NCI-H128 (cell line): ENCODE results near the gene SLC45A3.

Experiments used
- DNase-seq: peaks from one replicate; lab custom pipeline; 2025; ENCODE audit not compliant: unreplicated experiment; lab: John Stamatoyannopoulos, UW

SLC45A3 gene

DNA sequence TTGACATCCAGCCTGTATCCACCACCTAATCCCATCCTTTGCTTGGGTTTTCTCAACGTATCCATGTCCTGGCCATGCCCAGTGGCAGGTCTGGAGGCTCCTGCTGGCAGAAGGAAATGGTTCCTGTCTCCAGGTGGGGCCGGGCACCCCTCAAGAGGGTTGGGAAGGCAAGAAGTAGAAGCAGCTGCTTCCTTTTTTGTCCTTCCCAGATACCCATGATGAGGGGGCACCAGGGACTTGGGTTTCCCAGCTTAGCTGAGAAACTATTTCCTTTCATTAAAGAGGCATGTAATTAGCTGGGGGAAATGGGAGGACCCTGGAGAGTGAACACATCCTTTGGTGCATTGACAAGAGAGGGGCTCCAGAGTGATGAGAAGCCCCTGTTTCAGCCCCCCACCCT is 21.1 kb upstream of the SLC45A3 start:
- DNase-seq, result no peak

DNA sequence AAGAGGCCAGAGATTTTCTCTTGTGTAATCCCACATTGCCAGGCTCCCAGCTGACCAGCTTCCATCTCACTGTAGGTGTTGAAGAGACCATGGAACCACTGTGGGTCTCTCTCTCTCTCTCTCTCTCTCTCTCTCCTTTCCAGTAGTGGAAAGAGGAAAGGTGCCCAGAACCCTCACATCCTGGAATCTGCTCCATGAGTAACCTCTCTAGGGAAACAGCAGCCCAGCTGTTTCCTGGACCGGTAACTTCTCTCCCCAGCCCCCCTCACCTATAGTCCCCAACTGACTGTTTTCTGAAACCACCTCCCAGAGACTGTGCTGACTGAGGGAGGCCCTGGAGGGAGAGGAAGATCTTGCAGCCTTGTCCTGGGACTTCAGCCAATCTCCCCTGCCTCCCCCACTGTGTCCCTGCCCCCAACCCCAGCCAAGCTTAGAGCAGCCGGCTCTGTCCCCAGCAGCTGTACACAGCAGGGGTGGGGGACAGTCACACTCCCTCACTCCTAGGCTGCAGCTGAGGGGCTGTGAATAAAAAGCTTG is 20.6 kb upstream of the SLC45A3 start:
- no peak for DNase-seq

DNA sequence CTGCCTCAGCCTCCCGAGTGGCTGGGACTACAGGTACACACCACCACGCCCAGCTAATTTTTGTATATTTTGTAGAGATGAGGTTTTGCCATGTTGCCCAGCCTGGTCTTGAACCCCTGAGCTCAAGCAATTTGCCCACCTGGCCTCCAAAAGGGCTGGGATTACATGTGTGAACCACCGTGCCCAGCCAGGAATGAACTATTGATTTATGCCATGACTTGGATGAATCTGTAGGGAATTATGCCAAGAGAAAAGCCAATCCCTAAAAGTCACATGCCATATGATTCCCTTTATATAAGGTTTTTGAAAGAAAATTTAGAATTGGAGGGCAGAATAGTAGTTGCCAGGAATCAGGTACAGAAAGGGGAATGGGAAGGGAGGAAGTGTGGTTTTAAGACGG is 19.1 kb upstream of the SLC45A3 start:
- no peak for DNase-seq

DNA sequence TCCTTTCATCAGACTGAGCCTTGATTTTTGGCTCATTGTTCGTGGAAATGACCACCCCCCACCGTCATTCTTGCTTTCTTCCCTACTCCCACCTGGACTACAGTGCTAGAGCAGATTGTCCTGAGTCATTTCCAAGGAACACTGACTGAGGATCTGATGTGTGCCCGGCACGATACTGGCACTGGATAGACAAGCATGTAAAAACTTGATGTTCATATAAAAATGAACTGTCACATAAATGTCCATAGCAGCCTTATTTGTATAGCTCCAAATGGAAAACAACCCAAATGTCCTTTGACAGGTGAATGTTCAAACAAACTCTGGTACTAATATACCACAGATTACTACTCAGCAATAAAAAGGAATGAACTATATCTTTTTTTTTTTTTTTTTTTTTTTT is 18.6 kb upstream of the SLC45A3 start:
- no peak for DNase-seq

DNA sequence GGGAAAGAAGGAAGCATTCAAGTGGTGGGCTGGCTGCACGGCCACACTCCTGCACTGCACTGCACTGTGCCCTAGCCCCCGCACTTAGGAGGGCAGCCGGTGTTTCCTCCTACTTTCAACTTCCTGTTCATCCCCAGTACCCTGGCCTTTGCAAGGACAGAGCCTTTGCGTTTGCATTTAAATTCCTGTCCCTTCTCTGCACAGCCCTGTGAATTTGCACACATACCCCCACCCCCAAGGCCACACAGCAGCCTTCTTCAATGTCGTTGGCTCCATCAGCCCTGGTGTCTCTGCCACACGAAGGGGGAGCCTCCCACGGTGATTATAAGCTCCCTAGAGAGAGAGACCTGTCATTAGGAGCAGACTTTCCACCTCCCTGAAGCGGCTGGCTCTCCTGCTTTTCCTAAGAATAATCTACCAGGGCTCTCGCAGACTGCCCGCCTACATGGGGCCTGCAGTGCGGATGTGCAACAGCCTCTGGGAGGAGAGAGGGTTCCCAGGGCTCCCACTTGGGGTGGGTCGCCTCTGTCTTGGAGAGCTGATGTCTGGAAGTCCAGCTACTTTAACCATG is 13.2 kb upstream of the SLC45A3 start:
- no peak for DNase-seq

DNA sequence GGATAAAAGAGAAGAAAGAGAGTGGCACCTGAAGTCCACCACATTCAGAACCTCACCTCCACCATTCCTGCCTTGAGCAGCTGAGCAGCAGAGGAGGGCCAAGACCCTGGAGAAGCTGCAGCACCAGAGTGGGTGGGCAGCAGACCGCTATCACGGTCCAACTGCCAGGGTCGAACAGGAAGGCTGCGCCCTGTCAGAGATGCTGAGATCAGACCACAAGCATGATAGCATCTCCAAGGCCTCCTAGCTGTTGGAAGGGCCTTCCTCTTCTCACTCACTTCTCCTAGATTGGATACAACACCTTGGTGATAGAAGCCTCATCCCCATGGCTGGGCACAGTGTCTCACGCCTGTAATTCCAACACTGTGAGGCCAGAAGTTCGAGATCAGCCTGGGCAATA is 12.1 kb upstream of the SLC45A3 start:
- DNase-seq, result no peak

DNA sequence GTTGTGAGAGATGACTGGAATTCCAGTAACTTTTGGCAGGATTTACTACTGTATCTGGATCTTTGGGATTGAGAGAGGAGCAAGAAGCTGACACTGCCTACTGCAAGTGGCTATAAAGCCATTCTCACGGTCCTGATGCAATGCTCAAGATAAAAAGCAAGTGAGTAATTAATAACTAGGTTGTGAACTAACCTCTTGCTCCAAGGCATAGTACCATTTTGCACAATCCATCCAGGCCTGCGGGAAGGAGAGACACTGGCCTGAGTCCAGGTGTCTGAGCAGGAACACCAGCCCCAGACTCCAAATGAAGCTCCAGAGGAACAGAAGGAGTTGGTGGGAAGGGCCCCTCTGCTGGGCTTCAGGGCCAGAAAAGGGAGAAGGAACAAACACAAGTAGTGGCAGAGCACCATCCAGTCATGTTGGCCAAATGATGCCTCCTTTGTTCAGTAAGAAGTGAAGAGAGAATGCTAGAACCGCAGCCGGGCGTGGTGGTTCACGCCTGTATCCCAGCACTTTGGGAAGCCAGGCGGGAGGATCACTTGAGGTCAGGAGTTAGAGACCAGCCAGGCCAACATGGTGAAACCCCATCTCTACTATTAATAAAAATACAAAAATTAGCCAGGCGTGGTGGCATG is 9.9 kb upstream of the SLC45A3 start:
- no peak for DNase-seq

DNA sequence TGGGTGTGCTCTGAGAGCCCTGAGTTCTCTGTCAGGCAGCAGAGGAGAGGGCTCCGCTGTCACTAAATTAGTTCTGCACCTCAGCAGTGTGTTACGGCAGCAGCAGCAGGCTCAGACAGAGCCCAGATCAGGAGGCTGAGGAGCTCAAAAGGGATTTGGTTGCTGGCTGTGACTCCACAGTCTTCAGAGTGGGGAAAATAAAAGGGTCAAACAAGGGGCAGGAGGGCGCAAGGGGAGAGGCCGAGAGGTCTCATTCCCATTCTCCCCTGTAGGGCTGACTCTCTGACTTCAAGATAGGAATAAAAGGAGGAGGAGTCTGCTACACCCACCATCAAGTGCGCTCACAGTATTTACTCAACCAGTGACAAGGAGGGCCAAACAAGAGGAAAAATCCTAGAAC is 9.2 kb upstream of the SLC45A3 start:
- no peak for DNase-seq

DNA sequence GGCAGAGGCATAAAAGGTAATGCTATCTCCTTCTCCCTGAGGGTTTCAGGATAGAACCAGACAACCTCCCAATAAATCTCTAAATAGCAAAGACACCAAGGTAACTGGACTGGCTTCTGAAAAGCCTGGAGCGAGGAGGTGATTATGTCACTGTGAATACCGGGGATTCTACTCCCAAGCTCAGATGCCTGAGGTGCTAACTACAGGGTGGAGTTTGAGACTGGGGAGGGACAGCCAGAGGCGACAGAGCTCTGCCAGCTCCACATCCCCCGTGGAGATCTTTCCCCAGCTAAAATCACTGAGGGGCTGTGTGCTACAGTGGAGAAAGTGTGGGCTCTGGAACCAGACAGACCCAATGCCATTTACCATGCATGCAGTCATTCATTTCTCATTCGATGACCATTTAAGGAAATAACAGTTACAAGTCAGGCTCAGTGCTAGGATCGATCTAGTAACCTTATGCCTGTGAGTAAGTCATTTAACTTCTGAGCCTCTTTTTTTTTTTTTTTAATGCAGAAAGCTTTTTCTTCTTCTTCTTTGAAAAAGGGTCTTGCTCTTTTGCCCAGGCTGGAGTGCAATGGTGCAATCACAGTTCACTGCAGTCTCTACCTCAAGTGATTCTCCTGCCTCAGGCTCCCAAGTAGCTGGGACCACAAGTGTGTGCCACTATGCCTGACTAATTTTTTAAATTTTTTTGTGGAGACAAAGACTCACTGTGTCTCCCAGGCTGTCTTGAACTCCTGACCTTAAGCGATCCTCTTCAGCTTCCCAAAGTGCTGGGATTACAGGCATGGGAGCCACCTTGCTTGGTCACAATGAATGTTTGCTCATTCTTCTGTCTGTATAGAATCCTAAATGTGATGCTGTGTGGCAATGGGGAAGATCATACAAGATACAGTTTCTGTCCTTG is 8.1 kb upstream of the SLC45A3 start:
- DNase-seq, result no peak

DNA sequence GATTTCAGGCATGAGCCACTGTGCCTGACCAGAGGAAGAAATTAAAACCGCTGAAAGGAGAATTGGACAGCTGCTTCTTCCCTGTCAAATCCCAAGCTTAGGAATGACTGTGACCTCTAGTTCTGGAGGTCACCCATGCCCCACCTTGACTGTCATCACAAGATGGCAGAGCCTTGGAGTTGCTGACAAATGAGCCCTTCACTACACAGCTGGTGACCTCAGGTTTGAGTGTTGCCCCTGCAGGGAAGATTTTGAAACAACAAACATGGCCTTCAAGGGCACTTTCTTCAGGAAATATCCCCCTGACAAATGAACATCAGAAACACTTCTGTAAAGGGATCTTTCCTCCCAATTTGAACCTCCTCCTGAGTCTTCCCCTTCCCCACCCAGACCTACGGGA is 6.9 kb upstream of the SLC45A3 start:
- no peak for DNase-seq

DNA sequence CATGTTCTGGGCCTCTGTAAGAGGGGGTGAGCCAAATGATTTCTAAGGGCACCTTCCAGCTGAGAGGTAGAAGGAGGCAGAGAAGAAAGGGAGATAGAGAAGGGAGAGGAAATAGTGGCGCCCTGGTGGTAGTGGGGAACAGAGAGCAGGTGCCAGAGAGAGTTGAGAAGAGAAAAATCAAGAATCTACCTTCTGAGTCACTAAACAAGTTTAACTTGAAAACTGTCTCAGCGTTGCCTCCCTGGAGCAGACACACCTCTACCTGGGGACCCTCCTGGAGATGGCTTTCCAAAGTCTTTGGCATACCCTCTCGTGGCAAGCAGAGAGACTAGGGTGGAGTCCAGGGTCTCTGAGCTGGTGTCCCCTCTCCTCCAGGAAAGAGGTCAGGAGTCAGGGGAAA is 1.1 kb upstream of the SLC45A3 start:
- no peak for DNase-seq

DNA sequence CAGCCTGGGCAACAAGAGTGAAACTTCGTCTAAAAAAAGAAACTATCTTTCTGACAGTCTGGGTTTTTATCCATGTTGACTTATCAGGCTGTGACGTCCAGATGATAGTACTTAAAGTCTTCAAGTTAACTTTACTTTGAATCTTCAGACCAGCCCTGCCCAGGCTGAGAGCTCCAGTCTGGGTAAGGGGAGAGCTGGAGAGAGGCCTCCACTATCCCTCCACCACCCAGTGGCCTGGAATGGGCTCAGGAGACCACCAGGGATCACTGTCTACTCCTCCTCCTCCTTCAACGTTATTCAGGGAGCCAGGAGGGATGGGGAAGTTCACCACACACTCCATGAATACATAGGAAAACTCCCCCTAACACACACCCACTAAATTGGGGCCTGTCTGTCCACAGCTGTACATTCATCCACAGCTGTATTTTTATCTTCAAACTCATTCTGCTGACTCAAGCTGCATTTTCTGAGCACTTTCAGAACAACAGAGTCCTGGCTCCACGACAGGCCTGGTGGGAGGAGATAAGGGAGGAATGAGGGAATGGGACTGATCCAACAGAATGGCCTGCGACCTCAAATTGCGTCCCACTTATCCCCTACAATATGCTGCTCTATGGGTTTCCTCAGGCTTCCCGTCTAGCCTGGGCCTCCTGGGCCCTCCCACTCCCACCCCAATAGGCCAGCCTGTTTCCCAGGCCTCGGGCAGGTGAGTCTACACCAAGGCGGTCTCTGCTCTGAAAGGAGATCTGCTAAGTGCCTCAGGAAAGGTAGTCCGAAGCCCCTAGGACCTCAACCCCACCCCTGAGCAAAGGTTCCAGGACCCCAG is 1.8 kb downstream of the SLC45A3 start:
- no peak for DNase-seq

DNA sequence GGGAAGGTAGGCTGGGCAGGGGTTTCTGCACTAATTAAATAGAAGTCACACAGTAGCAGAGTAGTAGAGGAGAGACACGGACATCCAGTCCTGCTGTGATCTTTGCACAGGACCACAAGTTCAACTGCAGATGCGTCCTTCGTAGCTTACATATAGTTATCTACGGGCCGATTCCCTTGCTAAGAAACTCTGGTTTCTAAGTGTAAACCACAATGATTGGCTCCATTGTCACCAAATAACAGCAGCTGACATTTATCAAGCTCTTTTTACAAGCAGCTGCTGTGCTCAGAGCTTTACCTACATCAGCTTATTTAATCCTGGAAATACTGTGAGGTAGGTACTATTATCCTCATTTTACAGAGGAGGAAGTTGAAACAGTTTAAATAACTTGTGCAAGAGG is 3.1 kb downstream of the SLC45A3 start:
- no peak for DNase-seq

DNA sequence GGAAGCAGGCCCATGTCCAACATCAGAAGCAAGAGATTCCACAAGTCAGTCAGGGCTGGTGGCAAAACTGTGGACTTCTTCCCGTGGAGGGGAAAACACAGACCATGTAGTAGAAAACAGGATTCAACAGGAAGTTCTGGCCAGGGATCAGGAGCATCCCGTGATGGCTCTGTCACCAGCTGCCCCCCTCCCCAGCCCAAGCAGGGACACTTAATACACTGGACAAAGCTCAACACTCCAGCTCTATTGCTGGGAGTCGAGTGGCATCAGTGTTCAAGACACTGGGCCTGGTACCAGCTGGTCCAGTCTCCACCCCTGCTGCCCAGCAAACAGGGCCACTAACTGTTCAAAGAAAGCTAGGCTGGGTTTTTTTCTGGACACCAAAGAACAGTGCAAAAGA is 3.7 kb downstream of the SLC45A3 start:
- DNase-seq, result no peak

DNA sequence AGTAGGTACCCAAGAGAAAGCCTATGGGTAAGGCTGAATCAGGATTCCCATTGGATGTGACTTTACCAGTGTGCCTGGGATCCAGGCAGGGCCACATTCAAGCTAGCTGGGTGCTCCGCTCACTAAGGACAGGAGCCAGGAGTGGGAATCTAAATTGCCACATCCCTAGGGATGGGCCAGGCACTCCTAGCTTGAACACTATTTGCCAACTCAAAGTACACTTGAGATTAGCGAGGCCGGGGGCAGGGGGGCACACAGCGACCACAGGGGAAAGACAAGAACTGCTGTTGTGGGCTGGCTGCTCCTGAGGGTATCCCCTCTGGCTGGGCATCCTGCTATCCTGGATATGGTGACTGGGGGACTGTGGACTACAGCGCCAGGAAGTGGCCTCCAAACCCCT is 4.3 kb downstream of the SLC45A3 start:
- no peak for DNase-seq

DNA sequence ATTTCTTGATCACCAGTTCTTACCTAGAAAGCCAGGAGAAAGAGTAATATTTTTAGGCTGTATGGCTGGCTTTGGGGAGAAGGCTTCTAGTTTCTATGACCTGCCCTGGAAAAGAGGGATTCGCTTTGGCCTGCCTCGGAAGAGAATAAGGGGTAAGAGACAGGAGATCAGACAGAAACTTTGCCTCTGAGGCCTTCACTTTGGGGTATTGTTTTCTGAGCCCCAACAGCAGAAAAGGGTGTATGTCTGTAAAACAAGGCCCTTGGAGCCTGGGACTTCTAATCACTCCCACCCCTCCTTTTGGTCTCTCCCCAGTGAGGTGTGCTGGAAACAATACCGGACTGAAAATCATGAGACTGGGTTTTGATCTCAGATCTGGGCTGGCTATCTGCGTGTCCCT is 5.1 kb downstream of the SLC45A3 start:
- no peak for DNase-seq

DNA sequence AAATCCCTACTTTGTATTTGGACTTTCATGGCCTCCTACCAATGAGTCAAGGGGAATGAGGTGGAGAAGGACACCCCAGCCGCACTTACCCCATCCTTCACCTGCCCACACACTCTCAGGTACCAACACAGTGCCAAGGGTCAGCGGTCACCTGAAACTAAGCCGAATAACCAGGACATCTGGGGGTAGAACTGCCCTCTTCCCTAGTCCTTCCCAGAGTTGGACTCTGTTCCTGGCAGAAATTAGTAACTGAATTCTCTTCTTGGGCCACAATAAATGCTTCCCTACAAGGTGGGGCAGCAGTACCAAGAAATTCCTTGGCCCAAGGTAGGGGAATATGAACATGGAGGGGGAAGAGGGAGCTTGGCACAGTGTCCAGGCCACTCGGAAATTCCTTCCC is 7.3 kb downstream of the SLC45A3 start:
- DNase-seq, result no peak

DNA sequence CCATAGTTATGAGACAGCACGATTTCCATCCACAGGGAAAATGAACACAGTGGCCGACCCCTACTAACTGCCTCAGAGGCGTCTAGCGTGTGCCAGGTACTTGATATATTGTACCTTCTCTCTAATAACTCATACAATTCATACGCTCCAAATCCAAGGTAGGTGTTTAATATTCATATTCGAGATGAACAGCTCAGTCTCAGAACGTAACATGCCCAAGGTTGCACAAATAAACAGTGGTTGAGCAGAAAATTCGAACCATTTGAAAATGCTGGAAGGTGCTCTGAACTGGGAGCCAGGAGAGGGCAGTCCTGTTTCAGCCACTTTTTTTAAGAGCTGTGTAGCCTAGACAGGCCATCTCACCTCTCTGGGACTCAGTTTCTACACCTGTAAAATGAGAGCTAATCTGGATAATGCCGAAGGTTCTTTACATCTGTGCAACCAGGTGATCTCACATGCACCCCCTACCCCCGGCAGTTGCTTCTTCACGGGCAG is 7.9 kb downstream of the SLC45A3 start:
- no peak for DNase-seq

DNA sequence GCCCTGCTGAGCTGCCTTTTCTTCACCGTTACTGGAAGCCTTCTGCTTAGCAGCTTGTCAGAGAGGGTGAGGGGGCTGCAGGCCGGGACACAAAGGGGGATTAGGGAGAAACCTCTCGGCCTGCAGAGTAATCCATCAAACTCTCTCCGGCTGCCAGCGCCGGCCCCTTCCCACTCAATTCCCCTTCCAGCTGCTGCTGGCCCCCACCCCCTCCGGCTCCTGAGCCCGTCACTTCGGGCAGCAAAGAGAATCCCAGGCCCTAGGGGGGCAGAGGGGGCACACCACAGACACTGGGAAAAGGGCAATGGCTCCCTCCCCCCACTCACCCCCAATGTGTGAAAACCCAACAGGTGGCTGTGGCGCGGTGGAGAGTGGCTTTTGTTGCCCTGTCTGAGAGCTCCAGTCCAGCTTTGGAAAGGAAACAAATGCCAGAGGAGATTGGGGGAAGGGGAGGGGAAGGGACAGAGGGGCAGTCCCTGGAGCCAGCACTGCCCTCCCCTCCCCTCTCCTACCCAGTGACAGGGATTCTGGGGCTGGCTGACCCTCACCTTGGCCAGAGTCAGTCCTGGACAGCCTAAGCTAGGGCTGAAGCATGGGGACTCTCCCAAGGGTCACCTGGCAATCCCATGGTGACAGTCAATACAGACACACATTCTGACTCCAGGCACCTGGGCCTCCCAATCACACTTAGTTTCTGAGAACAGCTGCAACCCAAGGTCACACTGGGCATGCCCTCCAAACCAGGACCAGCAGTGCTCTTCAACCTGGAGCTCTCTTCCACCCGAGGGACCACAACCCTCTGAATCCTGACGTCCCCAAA is 9.5 kb downstream of the SLC45A3 start:
- DNase-seq, result no peak

DNA sequence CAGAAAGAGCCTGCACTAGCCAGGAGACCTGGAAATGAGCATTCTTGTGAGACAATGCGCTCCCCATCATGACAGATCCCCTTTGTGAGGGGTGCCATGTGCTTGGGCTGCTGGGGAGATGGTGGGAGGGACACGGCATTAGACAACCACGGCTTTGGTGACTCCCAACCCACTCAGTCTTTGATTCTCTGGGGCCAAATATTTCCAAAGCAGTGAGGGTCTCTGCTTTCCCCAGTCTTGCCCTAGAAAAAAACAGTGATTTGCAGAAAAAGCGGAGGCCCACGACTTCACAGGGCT is 10.2 kb downstream of the SLC45A3 start:
- DNase-seq, result no peak
